Measurements from ENCODE around the gene WDR44.

The WDR44 gene

DNA sequence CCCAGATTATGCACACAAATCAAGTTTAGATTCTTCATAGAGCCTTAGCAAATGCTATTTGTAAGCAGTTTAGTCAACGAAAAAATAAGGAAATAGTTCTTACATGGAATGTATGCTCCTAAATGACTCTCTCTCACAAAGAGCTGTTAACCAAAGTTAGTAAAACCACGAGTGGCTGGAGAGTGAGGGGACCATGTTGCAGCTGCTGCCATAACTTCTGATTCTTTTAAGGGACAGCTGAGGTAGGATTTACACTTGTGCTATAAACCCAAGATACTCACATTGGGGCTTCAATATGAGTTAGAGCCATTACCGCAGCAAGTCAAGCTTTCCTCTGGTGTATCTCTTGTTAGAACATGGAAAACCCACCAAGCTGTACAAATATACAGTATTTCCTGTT, 152.4 kb downstream of the WDR44 start:
- H3K4me1 ChIP-seq (ENCODE audit: insufficient read depth, low read length, poor library complexity, severe bottlenecking): peaks cover 29% of the 10 kb centered on the region
- TF ChIP-seq EZH2phosphoT487 (IDR thresholded peaks at IDR 0.05; ENCODE audit: borderline replicate concordance): no peak
- TF ChIP-seq, protein P1, sequence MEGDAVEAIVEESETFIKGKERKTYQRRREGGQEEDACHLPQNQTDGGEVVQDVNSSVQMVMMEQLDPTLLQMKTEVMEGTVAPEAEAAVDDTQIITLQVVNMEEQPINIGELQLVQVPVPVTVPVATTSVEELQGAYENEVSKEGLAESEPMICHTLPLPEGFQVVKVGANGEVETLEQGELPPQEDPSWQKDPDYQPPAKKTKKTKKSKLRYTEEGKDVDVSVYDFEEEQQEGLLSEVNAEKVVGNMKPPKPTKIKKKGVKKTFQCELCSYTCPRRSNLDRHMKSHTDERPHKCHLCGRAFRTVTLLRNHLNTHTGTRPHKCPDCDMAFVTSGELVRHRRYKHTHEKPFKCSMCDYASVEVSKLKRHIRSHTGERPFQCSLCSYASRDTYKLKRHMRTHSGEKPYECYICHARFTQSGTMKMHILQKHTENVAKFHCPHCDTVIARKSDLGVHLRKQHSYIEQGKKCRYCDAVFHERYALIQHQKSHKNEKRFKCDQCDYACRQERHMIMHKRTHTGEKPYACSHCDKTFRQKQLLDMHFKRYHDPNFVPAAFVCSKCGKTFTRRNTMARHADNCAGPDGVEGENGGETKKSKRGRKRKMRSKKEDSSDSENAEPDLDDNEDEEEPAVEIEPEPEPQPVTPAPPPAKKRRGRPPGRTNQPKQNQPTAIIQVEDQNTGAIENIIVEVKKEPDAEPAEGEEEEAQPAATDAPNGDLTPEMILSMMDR (conservative IDR thresholded peaks at IDR 0.05; ENCODE audit: low read length): no peak
- H3K4me2 ChIP-seq (ENCODE audit: low read depth, low read length, poor library complexity, severe bottlenecking): peak overlapping the region; percentile 91

DNA sequence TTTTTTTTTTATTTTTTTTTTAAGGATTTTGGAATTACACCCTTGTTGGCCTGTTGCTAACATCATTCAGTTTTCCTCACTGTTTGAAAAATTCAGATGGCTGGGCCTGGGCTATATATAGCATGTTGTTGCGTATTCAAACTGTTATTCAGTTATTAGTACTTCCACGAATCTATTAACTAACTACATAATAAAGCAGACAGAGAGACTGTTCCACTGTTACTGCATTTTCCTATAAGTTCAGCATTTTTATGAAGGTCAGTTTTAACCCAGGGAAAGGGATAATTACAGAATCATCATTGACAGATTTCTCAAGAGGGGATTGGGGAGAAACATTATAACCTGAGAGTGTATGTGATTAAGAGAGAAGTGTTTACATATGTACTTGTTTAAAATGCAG, 152.8 kb downstream of the WDR44 start:
- peak overlapping the region; percentile 87 for H3K4me3 ChIP-seq (ENCODE audit: low read length, poor library complexity, severe bottlenecking)
- no peaks in the 10 kb centered on the region for H4K20me1 ChIP-seq (ENCODE audit: insufficient read depth, low read length, poor library complexity, severe bottlenecking)
- H3K4me1 ChIP-seq (ENCODE audit: insufficient read depth, low read length, poor library complexity, severe bottlenecking): peaks cover 33% of the 10 kb centered on the region
- no peaks in the 10 kb centered on the region for H3F3A ChIP-seq (ENCODE audit: low read depth)
- H3K9me2 ChIP-seq (replicated peaks; ENCODE audit: low read depth, low read length): no peaks in the 10 kb centered on the region
- TF ChIP-seq, protein P1 (conservative IDR thresholded peaks at IDR 0.05; ENCODE audit: low read length): no peak
- TF ChIP-seq EZH2phosphoT487 (IDR thresholded peaks at IDR 0.05; ENCODE audit: borderline replicate concordance): no peak
- no peaks in the 10 kb centered on the region for H3K27me3 ChIP-seq (ENCODE audit: insufficient read depth, low read length, poor library complexity, severe bottlenecking)
- H3K36me3 ChIP-seq (ENCODE audit: insufficient read depth, low read length): no peaks in the 10 kb centered on the region
- H3K9ac ChIP-seq (ENCODE audit: low read depth, low read length, poor library complexity, severe bottlenecking): peak overlapping the region; percentile 82
- H3K79me2 ChIP-seq (ENCODE audit: insufficient read depth, low read length): peaks cover 52% of the 10 kb centered on the region; the same call in 1 of the 2 replicates
- no peaks in the 10 kb centered on the region for H3K9me3 ChIP-seq (ENCODE audit: insufficient read depth, low read depth, low read length)
- H2AFZ ChIP-seq (ENCODE audit: low read length): no peak overlapping the region
- H3K4me2 ChIP-seq (ENCODE audit: low read depth, low read length, poor library complexity, severe bottlenecking): peak overlapping the region; percentile 91

More for the DNA sequence above, 152.4 kb downstream of the WDR44 start:
- Histone ChIP-seq H2AFZ (ENCODE audit: low read length) (no peak overlapping the region), H3K27me3 (ENCODE audit: insufficient read depth, low read length, poor library complexity, severe bottlenecking) (no peaks in the 10 kb centered on the region), H3K9me2 (replicated peaks; ENCODE audit: low read depth, low read length) (no peaks in the 10 kb centered on the region), H3K4me3 (ENCODE audit: low read length, poor library complexity, severe bottlenecking) (peak overlapping the region; percentile 87), H3K9ac (ENCODE audit: low read depth, low read length, poor library complexity, severe bottlenecking) (peak overlapping the region; percentile 82), H3F3A (ENCODE audit: low read depth) (no peaks in the 10 kb centered on the region), H3K9me3 (ENCODE audit: insufficient read depth, low read depth, low read length) (no peaks in the 10 kb centered on the region), H4K20me1 (ENCODE audit: insufficient read depth, low read length, poor library complexity, severe bottlenecking) (no peaks in the 10 kb centered on the region), H3K79me2 (ENCODE audit: insufficient read depth, low read length) (peaks cover 48% of the 10 kb centered on the region; the same call in 1 of the 2 replicates), H3K36me3 (ENCODE audit: insufficient read depth, low read length) (no peaks in the 10 kb centered on the region)

DNA sequence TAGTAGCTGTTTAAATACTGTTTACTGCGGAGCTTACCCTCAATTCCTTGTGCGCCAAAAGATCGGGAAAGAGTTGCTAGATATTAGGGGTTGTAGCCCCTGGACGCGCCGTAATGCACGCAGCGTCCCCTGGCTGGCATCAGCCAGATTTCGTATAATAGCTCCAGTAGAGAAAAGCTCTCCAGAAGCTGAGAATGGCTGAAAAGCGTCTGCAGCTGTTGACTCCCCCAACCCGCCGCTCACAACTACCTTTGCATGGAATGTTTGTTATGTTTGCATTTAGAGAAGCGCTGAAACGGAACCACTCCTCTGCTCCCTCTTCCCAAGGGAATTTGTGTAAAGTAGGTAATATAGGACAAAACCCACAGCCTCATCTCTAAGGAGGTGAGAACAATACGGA, 153.4 kb downstream of the WDR44 start:
- Histone ChIP-seq H3K4me2 (ENCODE audit: low read depth, low read length, poor library complexity, severe bottlenecking) (peak overlapping the region; percentile 91), H3K36me3 (ENCODE audit: insufficient read depth, low read length) (no peaks in the 10 kb centered on the region), H2AFZ (ENCODE audit: low read length) (no peak overlapping the region), H3K9me3 (ENCODE audit: insufficient read depth, low read depth, low read length) (no peaks in the 10 kb centered on the region), H4K20me1 (ENCODE audit: insufficient read depth, low read length, poor library complexity, severe bottlenecking) (no peaks in the 10 kb centered on the region), H3K4me3 (ENCODE audit: low read length, poor library complexity, severe bottlenecking) (no peak overlapping the region), H3F3A (ENCODE audit: low read depth) (no peaks in the 10 kb centered on the region), H3K9me2 (replicated peaks; ENCODE audit: low read depth, low read length) (no peaks in the 10 kb centered on the region), H3K79me2 (ENCODE audit: insufficient read depth, low read length) (peaks cover 58% of the 10 kb centered on the region; the same call in 1 of the 2 replicates), H3K27me3 (ENCODE audit: insufficient read depth, low read length, poor library complexity, severe bottlenecking) (no peaks in the 10 kb centered on the region), H3K9ac (ENCODE audit: low read depth, low read length, poor library complexity, severe bottlenecking) (no peak overlapping the region), H3K4me1 (ENCODE audit: insufficient read depth, low read length, poor library complexity, severe bottlenecking) (peaks cover 37% of the 10 kb centered on the region)
- no peak for TF ChIP-seq EZH2phosphoT487 (IDR thresholded peaks at IDR 0.05; ENCODE audit: borderline replicate concordance)
- TF ChIP-seq, protein P1 (conservative IDR thresholded peaks at IDR 0.05; ENCODE audit: low read length): no peak

All from Loucy (cell line).